OCI-LY1 (cell line): Measurements from ENCODE around the gene CACNA2D3.

ENCODE experiments used
- H2AFZ ChIP-seq: fragments of 200-600 bp; sonication (generic), shearing (Covaris generic); 2 replicates; pipeline ENCODE4 v1.6.0; 2014; ENCODE audit warnings: antibody characterized with exemption, mild to moderate bottlenecking, low read length
- H3F3A ChIP-seq: fragments of 200-600 bp; sonication (generic), shearing (Covaris generic); 2 replicates; pipeline ENCODE4 v1.6.0; 2014; ENCODE audit warnings: mild to moderate bottlenecking, antibody characterized with exemption, low read length, moderate library complexity; ENCODE audit not compliant: insufficient read depth
- H3K27ac ChIP-seq: fragments of 200-600 bp; sonication (generic); 2 replicates; pipeline ENCODE4 v1.5.1; 2014; ENCODE audit warnings: low read length, mixed run types, mild to moderate bottlenecking, low read depth; ENCODE audit not compliant: poor library complexity, severe bottlenecking
- H3K27me3 ChIP-seq: fragments of 200-600 bp; sonication (generic); 2 replicates; pipeline ENCODE4 v1.6.0; 2014; ENCODE audit warnings: antibody characterized with exemption, mild to moderate bottlenecking, low read length, moderate library complexity; ENCODE audit not compliant: insufficient read depth
- H3K36me3 ChIP-seq: fragments of 200-600 bp; sonication (generic); 2 replicates; pipeline ENCODE4 v1.6.1; 2014; ENCODE audit warnings: mild to moderate bottlenecking, antibody characterized with exemption, low read length, moderate library complexity, mixed read lengths; ENCODE audit not compliant: insufficient read depth
- H3K4me1 ChIP-seq: fragments of 200-600 bp; sonication (generic); 2 replicates; pipeline ENCODE4 v1.5.1; 2014; ENCODE audit warnings: mild to moderate bottlenecking, low read length, moderate library complexity; ENCODE audit not compliant: insufficient read depth, severe bottlenecking
- H3K4me2 ChIP-seq: fragments of 200-600 bp; sonication (generic), shearing (Covaris generic); 2 replicates; pipeline ENCODE4 v1.6.1; 2014; ENCODE audit warnings: low read length
- H3K4me3 ChIP-seq: fragments of 200-600 bp; sonication (generic); 2 replicates; pipeline ENCODE4 v1.5.1; 2014; ENCODE audit warnings: low read length, low read depth, mild to moderate bottlenecking, mixed read lengths; ENCODE audit not compliant: poor library complexity, severe bottlenecking
- H3K79me2 ChIP-seq: fragments of 200-600 bp; shearing (Covaris generic); 2 replicates; pipeline ENCODE4 v1.6.1; 2016; ENCODE audit warnings: mixed run types, low read length, mixed read lengths; ENCODE audit not compliant: insufficient read depth
- H3K9ac ChIP-seq: fragments of 200-600 bp; sonication (generic), shearing (Covaris generic); 2 replicates; pipeline ENCODE4 v1.6.1; 2014; ENCODE audit warnings: mild to moderate bottlenecking, low read length, mixed read lengths
- H3K9me2 ChIP-seq: fragments of 200-600 bp; sonication (generic), shearing (Covaris generic); 2 replicates; pipeline ENCODE4 v1.6.1; 2014; ENCODE audit warnings: low read depth, mild to moderate bottlenecking, low read length, mixed read lengths
- H3K9me3 ChIP-seq: fragments of 200-600 bp; shearing (Covaris generic); 2 replicates; pipeline ENCODE4 v1.6.1; 2014; ENCODE audit warnings: low read length, mixed read lengths
- H4K20me1 ChIP-seq: fragments of 200-600 bp; sonication (generic), shearing (Covaris generic); 2 replicates; pipeline ENCODE4 v1.6.0; 2016; ENCODE audit warnings: mild to moderate bottlenecking, low read length; ENCODE audit not compliant: insufficient read depth
- EZH2 ChIP-seq: fragments of 200-600 bp; sonication (generic), shearing (Covaris generic); IDR thresholded peaks from 2 replicates; pipeline ENCODE4 v1.8.0; 2017; ENCODE audit warnings: borderline replicate concordance, mixed run types, mild to moderate bottlenecking, antibody characterized with exemption, low read length, moderate library complexity, mixed read lengths
- TF ChIP-seq, protein P1 (sequence below): fragments of 200-600 bp; sonication (generic), shearing (Covaris generic); IDR thresholded peaks from 2 replicates; pipeline ENCODE4 v1.5.1; 2017; ENCODE audit warnings: mild to moderate bottlenecking, antibody characterized with exemption, low read length, moderate library complexity, mixed read lengths

The CACNA2D3 gene

DNA sequence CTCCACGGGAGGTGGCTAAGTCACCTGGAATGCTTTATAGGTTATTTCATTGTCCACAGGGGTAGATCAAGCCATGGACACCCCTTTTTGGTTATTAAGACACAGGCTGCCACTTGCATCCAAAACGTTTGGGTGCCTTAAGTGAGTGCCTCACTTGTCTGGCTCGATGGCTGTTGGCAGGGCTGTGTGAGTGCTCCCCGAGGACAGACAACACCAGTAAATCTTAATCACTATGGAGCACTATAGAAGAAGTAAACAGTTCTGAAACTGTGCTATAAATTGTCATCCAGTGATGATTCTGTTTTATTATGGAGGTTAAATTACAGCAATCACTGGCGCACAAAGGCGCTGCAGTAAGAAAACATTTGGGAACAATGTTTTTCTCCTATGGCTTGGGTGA is 215.5 kb downstream of the CACNA2D3 start:
- Histone ChIP-seq H3K4me1 (no peaks in the 10 kb centered on the region), H3K79me2 (no peaks in the 10 kb centered on the region), H3K9me2 (no peaks in the 10 kb centered on the region), H3K9ac (no peak overlapping the region), H2AFZ (no peak overlapping the region), H3K4me3 (no peak overlapping the region), H3K9me3 (no peaks in the 10 kb centered on the region), H4K20me1 (no peaks in the 10 kb centered on the region), H3K4me2 (no peak overlapping the region), H3F3A (no peaks in the 10 kb centered on the region), H3K27me3 (no peaks in the 10 kb centered on the region), H3K27ac (no peak overlapping the region), H3K36me3 (no peaks in the 10 kb centered on the region)
- TF ChIP-seq, protein P1, sequence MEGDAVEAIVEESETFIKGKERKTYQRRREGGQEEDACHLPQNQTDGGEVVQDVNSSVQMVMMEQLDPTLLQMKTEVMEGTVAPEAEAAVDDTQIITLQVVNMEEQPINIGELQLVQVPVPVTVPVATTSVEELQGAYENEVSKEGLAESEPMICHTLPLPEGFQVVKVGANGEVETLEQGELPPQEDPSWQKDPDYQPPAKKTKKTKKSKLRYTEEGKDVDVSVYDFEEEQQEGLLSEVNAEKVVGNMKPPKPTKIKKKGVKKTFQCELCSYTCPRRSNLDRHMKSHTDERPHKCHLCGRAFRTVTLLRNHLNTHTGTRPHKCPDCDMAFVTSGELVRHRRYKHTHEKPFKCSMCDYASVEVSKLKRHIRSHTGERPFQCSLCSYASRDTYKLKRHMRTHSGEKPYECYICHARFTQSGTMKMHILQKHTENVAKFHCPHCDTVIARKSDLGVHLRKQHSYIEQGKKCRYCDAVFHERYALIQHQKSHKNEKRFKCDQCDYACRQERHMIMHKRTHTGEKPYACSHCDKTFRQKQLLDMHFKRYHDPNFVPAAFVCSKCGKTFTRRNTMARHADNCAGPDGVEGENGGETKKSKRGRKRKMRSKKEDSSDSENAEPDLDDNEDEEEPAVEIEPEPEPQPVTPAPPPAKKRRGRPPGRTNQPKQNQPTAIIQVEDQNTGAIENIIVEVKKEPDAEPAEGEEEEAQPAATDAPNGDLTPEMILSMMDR = no peak
- TF ChIP-seq EZH2 = no peak

DNA sequence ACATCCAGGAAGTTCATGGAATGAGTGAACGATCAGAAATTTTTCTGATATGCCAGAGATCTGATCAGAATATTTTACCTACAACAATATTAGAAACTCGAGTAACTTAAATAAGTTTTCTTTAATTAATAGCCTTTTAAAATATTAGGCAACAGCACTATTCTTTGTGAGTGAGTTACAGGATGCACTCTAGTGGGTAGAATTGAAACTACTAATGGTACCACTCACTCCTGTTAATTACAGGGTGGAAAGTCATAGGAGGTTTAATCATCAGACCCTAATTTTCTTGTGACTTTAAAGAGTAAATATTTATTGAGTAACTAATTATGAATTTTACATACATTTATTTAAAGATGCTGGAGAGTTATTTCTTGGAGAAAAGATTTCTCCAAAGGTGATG is 217.3 kb downstream of the CACNA2D3 start:
- TF ChIP-seq, protein P1 = no peak
- TF ChIP-seq EZH2 = no peak
- no peak overlapping the region for H3K4me3 ChIP-seq
- no peak overlapping the region for H3K27ac ChIP-seq
- H3K9me2 ChIP-seq = no peaks in the 10 kb centered on the region
- H3K9me3 ChIP-seq = no peaks in the 10 kb centered on the region
- H3K4me2 ChIP-seq = no peak overlapping the region
- no peaks in the 10 kb centered on the region for H4K20me1 ChIP-seq
- no peaks in the 10 kb centered on the region for H3F3A ChIP-seq
- no peaks in the 10 kb centered on the region for H3K27me3 ChIP-seq
- no peaks in the 10 kb centered on the region for H3K79me2 ChIP-seq
- no peaks in the 10 kb centered on the region for H3K36me3 ChIP-seq
- no peaks in the 10 kb centered on the region for H3K4me1 ChIP-seq
- no peak overlapping the region for H2AFZ ChIP-seq
- H3K9ac ChIP-seq = no peak overlapping the region

DNA sequence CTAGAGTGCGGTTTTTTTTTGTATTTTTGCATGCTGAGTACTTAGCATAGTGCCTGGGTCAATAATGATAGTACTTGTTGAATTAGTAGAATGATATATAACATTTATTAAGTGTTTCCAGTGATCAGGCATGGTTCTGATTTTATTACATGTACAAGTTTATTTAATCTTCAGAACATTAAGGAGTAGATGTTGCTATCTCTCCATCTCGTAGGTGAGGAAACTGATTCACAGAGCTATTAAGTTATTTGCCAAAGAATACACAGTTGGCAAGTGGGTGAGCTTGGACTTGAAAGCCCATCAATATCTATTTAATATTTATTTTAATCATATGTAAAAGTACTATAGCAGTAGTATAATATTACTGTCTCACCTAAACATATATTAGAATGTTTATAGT is 219.5 kb downstream of the CACNA2D3 start:
- no peak overlapping the region for H3K27ac ChIP-seq
- TF ChIP-seq, protein P1 = no peak
- no peak for TF ChIP-seq EZH2
- H3K9ac ChIP-seq = no peak overlapping the region
- no peaks in the 10 kb centered on the region for H3K9me3 ChIP-seq
- H3K36me3 ChIP-seq = no peaks in the 10 kb centered on the region
- no peaks in the 10 kb centered on the region for H3K27me3 ChIP-seq
- no peak overlapping the region for H3K4me2 ChIP-seq
- H4K20me1 ChIP-seq = no peaks in the 10 kb centered on the region
- no peaks in the 10 kb centered on the region for H3K79me2 ChIP-seq
- H3F3A ChIP-seq = no peaks in the 10 kb centered on the region
- no peak overlapping the region for H2AFZ ChIP-seq
- no peak overlapping the region for H3K4me3 ChIP-seq
- H3K4me1 ChIP-seq = no peaks in the 10 kb centered on the region
- H3K9me2 ChIP-seq = no peaks in the 10 kb centered on the region
